NK-92 treated with Interleukin-12 subunit alpha and Interleukin-12 subunit beta, amount 100 ng/mL, for 24 hours (cell line): ENCODE data around the gene ZFYVE28.
"Not testable (repeated sequence)": the region's sequence is repeated elsewhere in the genome, so short reads cannot be mapped to it uniquely, and the experiment has no call there.

Source experiments
- DNase-seq: peaks from one replicate; lab custom pipeline; 2025; lab: John Stamatoyannopoulos, UW

ZFYVE28 gene

GRCh38 chr4:2286904-2287593 lies 131.4 kb downstream of the ZFYVE28 start:
- DNase-seq, result no peak

GRCh38 chr4:2285613-2286381 lies 132.6 kb downstream of the ZFYVE28 start:
- DNase-seq, result no peak

- no peak for DNase-seq
Observed at GRCh38 chr4:2284934-2285612, 133.4 kb downstream of the ZFYVE28 start.

GRCh38 chr4:2284161-2284933 lies 134.1 kb downstream of the ZFYVE28 start:
- DNase-seq, result no peak

GRCh38 chr4:2283199-2283711 lies 135.2 kb downstream of the ZFYVE28 start:
- no peak for DNase-seq

- peak; percentile 45 for DNase-seq
Observed at GRCh38 chr4:2281575-2282343, 136.7 kb downstream of the ZFYVE28 start.

- no peak for DNase-seq
Observed at GRCh38 chr4:2280531-2281300, 137.7 kb downstream of the ZFYVE28 start.

- DNase-seq, result no peak
Observed at GRCh38 chr4:2277956-2278355, 140.5 kb downstream of the ZFYVE28 start.

GRCh38 chr4:2276581-2277325 lies 141.7 kb downstream of the ZFYVE28 start:
- no peak for DNase-seq

- DNase-seq, result no peak
Observed at GRCh38 chr4:2275546-2276251, 142.7 kb downstream of the ZFYVE28 start.

GRCh38 chr4:2275044-2275397 lies 143.4 kb downstream of the ZFYVE28 start:
- DNase-seq, result not testable (repeated sequence)

- no peak for DNase-seq
Observed at GRCh38 chr4:2274320-2275043, 144.0 kb downstream of the ZFYVE28 start.

GRCh38 chr4:2273657-2274319 lies 144.7 kb downstream of the ZFYVE28 start:
- no peak for DNase-seq

- no peak for DNase-seq
Observed at GRCh38 chr4:2273221-2273620, 145.2 kb downstream of the ZFYVE28 start.

GRCh38 chr4:2272828-2273120 lies 145.7 kb downstream of the ZFYVE28 start:
- no peak for DNase-seq

- DNase-seq, result no peak
Observed at GRCh38 chr4:2272026-2272827, 146.2 kb downstream of the ZFYVE28 start.
